ENCODE measurements around the gene SLC25A47. TPM values are rescaled to one million over a fixed set of nuclear protein-coding genes. Genes with fewer than 3 reads are reported as not detected.
"Not testable (repeated sequence)": the region's sequence is repeated elsewhere in the genome, so short reads cannot be mapped to it uniquely, and the experiment has no call there.

SLC25A47 gene
- total RNA-seq, 2 experiments from 2014 or later, result not detected

- intact Hi-C loops (cut with micrococcal nuclease), result no loop called here
- no peak for DNase-seq
- Mint-ChIP-seq H3K4me3 (no peak overlapping the region), H3K4me1 (ENCODE audit: low read depth) (peaks cover 2% of the 10 kb centered on the region), H3K36me3 (ENCODE audit: low read depth) (no peaks in the 10 kb centered on the region), H3K9me3 (no peaks in the 10 kb centered on the region), H3K27ac (no peak overlapping the region), H3K27me3 (ENCODE audit: low read depth) (no peaks in the 10 kb centered on the region)
- CTCF ChIA-PET, result no interaction called here
Measured at GRCh38 chr14:100299238-100299560, 23.9 kb upstream of the SLC25A47 start.

- DNase-seq, result no peak
- H3K36me3 Mint-ChIP-seq (ENCODE audit: low read depth), result no peaks in the 10 kb centered on the region
- intact Hi-C loops (cut with micrococcal nuclease), result loop anchor here (1.0 to 10.0 kb wide), 2 partner anchors 75 to 342 kb away; no protein-coding TSS in a partner anchor
- H3K27me3 Mint-ChIP-seq (ENCODE audit: low read depth), result peaks cover 10% of the 10 kb centered on the region
- no peak overlapping the region for H3K27ac Mint-ChIP-seq
- CTCF ChIA-PET, result interaction anchor here (0.8 to 2.0 kb wide), 10 partner anchors 11 to 83 kb away, joined by 3 to 6 read pairs (median 4); a partner anchor contains a TSS
- H3K9me3 Mint-ChIP-seq, result no peaks in the 10 kb centered on the region
- H3K4me3 Mint-ChIP-seq, result no peak overlapping the region
- H3K4me1 Mint-ChIP-seq (ENCODE audit: low read depth), result peaks cover 13% of the 10 kb centered on the region
Measured at GRCh38 chr14:100302616-100303015, 20.5 kb upstream of the SLC25A47 start.

GRCh38 chr14:100303179-100303578 is 20.0 kb upstream of the SLC25A47 start:
- H3K4me3 Mint-ChIP-seq, result no peak overlapping the region
- DNase-seq, result no peak

GRCh38 chr14:100303925-100304324 is 19.2 kb upstream of the SLC25A47 start:
- H3K4me3 Mint-ChIP-seq, result no peak overlapping the region
- no peak for DNase-seq
- intact Hi-C loops (cut with micrococcal nuclease), result loop anchor here (1.0 to 10.0 kb wide), 2 partner anchors 73 to 341 kb away; no protein-coding TSS in a partner anchor
- CTCF ChIA-PET, result interaction anchor here (0.7 to 2.0 kb wide), 7 partner anchors 12 to 82 kb away, joined by 3 to 6 read pairs (median 4); a partner anchor contains a TSS
- no peaks in the 10 kb centered on the region for H3K9me3 Mint-ChIP-seq
- no peaks in the 10 kb centered on the region for H3K36me3 Mint-ChIP-seq (ENCODE audit: low read depth)
- H3K27ac Mint-ChIP-seq, result no peak overlapping the region
- H3K27me3 Mint-ChIP-seq (ENCODE audit: low read depth), result peaks cover 10% of the 10 kb centered on the region
- peaks cover 11% of the 10 kb centered on the region for H3K4me1 Mint-ChIP-seq (ENCODE audit: low read depth)

More at GRCh38 chr14:100303179-100303578, 20.0 kb upstream of the SLC25A47 start:
- H3K27me3 Mint-ChIP-seq (ENCODE audit: low read depth), result peaks cover 10% of the 10 kb centered on the region
- H3K27ac Mint-ChIP-seq, result no peak overlapping the region
- H3K9me3 Mint-ChIP-seq, result no peaks in the 10 kb centered on the region
- CTCF ChIA-PET, result interaction anchor here (0.8 to 2.0 kb wide), 8 partner anchors 11 to 82 kb away, joined by 3 to 6 read pairs (median 4); a partner anchor contains a TSS
- peaks cover 12% of the 10 kb centered on the region for H3K4me1 Mint-ChIP-seq (ENCODE audit: low read depth)
- intact Hi-C loops (cut with micrococcal nuclease), result loop anchor here (1.0 to 10.0 kb wide), 2 partner anchors 74 to 342 kb away; no protein-coding TSS in a partner anchor
- H3K36me3 Mint-ChIP-seq (ENCODE audit: low read depth), result no peaks in the 10 kb centered on the region

- Mint-ChIP-seq H3K27me3 (ENCODE audit: low read depth) (peaks cover 10% of the 10 kb centered on the region), H3K4me1 (ENCODE audit: low read depth) (peaks cover 11% of the 10 kb centered on the region), H3K36me3 (ENCODE audit: low read depth) (no peaks in the 10 kb centered on the region), H3K4me3 (peak overlapping the region; percentile 65), H3K9me3 (no peaks in the 10 kb centered on the region), H3K27ac (no peak overlapping the region)
- CTCF ChIA-PET, result interaction anchor here (0.7 to 1.1 kb wide), 2 partner anchors 71 to 72 kb away, joined by 3 to 5 read pairs; a partner anchor contains a TSS
- intact Hi-C loops (cut with micrococcal nuclease), result loop anchor here (10.0 kb wide), 1 partner anchor 340 kb away; no protein-coding TSS in a partner anchor
- no peak for DNase-seq
Measured at GRCh38 chr14:100304825-100305323, 18.3 kb upstream of the SLC25A47 start.

GRCh38 chr14:100305324-100306100 is 17.6 kb upstream of the SLC25A47 start:
- Mint-ChIP-seq H3K27ac (no peak overlapping the region), H3K9me3 (no peaks in the 10 kb centered on the region), H3K36me3 (ENCODE audit: low read depth) (no peaks in the 10 kb centered on the region), H3K4me3 (peak overlapping the region; percentile 68), H3K4me1 (ENCODE audit: low read depth) (peaks cover 11% of the 10 kb centered on the region), H3K27me3 (ENCODE audit: low read depth) (peaks cover 10% of the 10 kb centered on the region)
- intact Hi-C loops (cut with micrococcal nuclease), result loop anchor here (1.0 to 10.0 kb wide), 2 partner anchors 71 to 339 kb away; partner anchors contain the start of gene WDR25
- peak; percentile 28 for DNase-seq
- CTCF ChIA-PET, result interaction anchor here (1.1 kb wide), 1 partner anchor 72 kb away, joined by 5 read pairs; no protein-coding TSS in a partner anchor

GRCh38 chr14:100306101-100306997 is 16.8 kb upstream of the SLC25A47 start, which contains the start of gene SLC25A29:
Gene SLC25A29, minus strand, starts transcription at chr14:100306444. Its CDS starts 212 bp downstream, at chr14:100306232.
- Mint-ChIP-seq H3K4me3 (peak within 1 kb of the TSS; percentile 68), H3K27me3 (ENCODE audit: low read depth) (peaks cover 10% of the 10 kb centered on the region), H3K4me1 (ENCODE audit: low read depth) (peaks cover 11% of the 10 kb centered on the region), H3K36me3 (ENCODE audit: low read depth) (no peaks in the 10 kb centered on the region), H3K9me3 (no peaks in the 10 kb centered on the region), H3K27ac (peak within 1 kb of the TSS; percentile 36)
- peak; percentile 55 for DNase-seq
- intact Hi-C loops (cut with micrococcal nuclease), result loop anchor here (1.0 to 10.0 kb wide), 2 partner anchors 70 to 338 kb away; partner anchors contain the start of gene WDR25
- CTCF ChIA-PET, result no interaction called here

GRCh38 chr14:100306998-100307765 is 16.0 kb upstream of the SLC25A47 start:
- Mint-ChIP-seq H3K4me3 (peak overlapping the region; percentile 60), H3K4me1 (ENCODE audit: low read depth) (peaks cover 11% of the 10 kb centered on the region), H3K27ac (peak overlapping the region; percentile 36), H3K36me3 (ENCODE audit: low read depth) (no peaks in the 10 kb centered on the region), H3K9me3 (no peaks in the 10 kb centered on the region), H3K27me3 (ENCODE audit: low read depth) (peaks cover 10% of the 10 kb centered on the region)
- CTCF ChIA-PET, result interaction anchor here (1.3 kb wide), 1 partner anchor 10 kb away, joined by 4 read pairs; no protein-coding TSS in a partner anchor
- intact Hi-C loops (cut with micrococcal nuclease), result loop anchor here (1.0 to 10.0 kb wide), 2 partner anchors 69 to 338 kb away; partner anchors contain the start of gene WDR25
- DNase-seq, result no peak

- Mint-ChIP-seq H3K36me3 (ENCODE audit: low read depth) (no peaks in the 10 kb centered on the region), H3K27me3 (ENCODE audit: low read depth) (peaks cover 10% of the 10 kb centered on the region), H3K27ac (no peak overlapping the region), H3K9me3 (no peaks in the 10 kb centered on the region), H3K4me1 (ENCODE audit: low read depth) (peaks cover 11% of the 10 kb centered on the region), H3K4me3 (no peak overlapping the region)
- no peak for DNase-seq
- intact Hi-C loops (cut with micrococcal nuclease), result loop anchor here (10.0 kb wide), 1 partner anchor 337 kb away; no protein-coding TSS in a partner anchor
- CTCF ChIA-PET, result interaction anchor here (1.3 kb wide), 1 partner anchor 9 kb away, joined by 4 read pairs; no protein-coding TSS in a partner anchor
Measured at GRCh38 chr14:100307766-100308426, 15.2 kb upstream of the SLC25A47 start.

GRCh38 chr14:100308427-100308792 is 14.7 kb upstream of the SLC25A47 start:
- DNase-seq; H3K4me3 Mint-ChIP-seq; H3K36me3 Mint-ChIP-seq (ENCODE audit: low read depth); H3K9me3 Mint-ChIP-seq; H3K27ac Mint-ChIP-seq: not testable (repeated sequence)
- peaks cover 10% of the 10 kb centered on the region for H3K27me3 Mint-ChIP-seq (ENCODE audit: low read depth)
- intact Hi-C loops (cut with micrococcal nuclease), result loop anchor here (10.0 kb wide), 1 partner anchor 336 kb away; no protein-coding TSS in a partner anchor
- peaks cover 11% of the 10 kb centered on the region for H3K4me1 Mint-ChIP-seq (ENCODE audit: low read depth)
- CTCF ChIA-PET, result interaction anchor here (1.3 kb wide), 1 partner anchor 8 kb away, joined by 4 read pairs; no protein-coding TSS in a partner anchor
